Liver (tissue), 9 donors: Measurements from ENCODE around the gene CASP14. TPM values are rescaled to one million over a fixed set of nuclear protein-coding genes. Genes with fewer than 3 reads are reported as not detected.

Experiments used
- DNase-seq: peaks from one replicate; pipeline ENCODE4 v3.0.0-alpha.2; 2017; ENCODE audit warnings: low spot score
- H3K27ac ChIP-seq, 2 donors: one replicate each; pipeline ENCODE4 v1.7.0; 2013; ENCODE audit warnings: inconsistent platforms in 2 of 2, low read length in 2 of 2, control low read depth in 1 of 2, low read depth in 1 of 2, mild to moderate bottlenecking in 1 of 2
- H3K27me3 ChIP-seq, 4 donors: one replicate each; pipeline versions ENCODE4 v1.6.1 to v1.7.0; 2013; ENCODE audit warnings: low read length in 3 of 4, inconsistent platforms in 1 of 4, mild to moderate bottlenecking in 1 of 4, moderate library complexity in 1 of 4; ENCODE audit not compliant: control insufficient read depth in 4 of 4, insufficient read depth in 4 of 4
- H3K36me3 ChIP-seq, 4 donors: one replicate each; pipeline versions ENCODE4 v1.6.1 to v1.7.0; 2013; ENCODE audit warnings: low read length in 3 of 4, mild to moderate bottlenecking in 3 of 4, low read depth in 1 of 4, moderate library complexity in 1 of 4; ENCODE audit not compliant: control insufficient read depth in 4 of 4, insufficient read depth in 3 of 4
- H3K4me1 ChIP-seq, 4 donors: one replicate each; pipeline versions ENCODE4 v1.6.1 to v1.7.0; 2013; ENCODE audit warnings: low read length in 3 of 4, mild to moderate bottlenecking in 3 of 4, moderate library complexity in 1 of 4; ENCODE audit not compliant: control insufficient read depth in 4 of 4, insufficient read depth in 4 of 4
- H3K4me3 ChIP-seq, 3 donors: one replicate each; pipeline versions ENCODE4 v1.6.1 to v1.7.0; 2013; ENCODE audit warnings: low read length in 3 of 3, control low read depth in 1 of 3, low read depth in 1 of 3, mild to moderate bottlenecking in 1 of 3
- H3K9ac ChIP-seq, 2 donors: one replicate each; pipeline ENCODE4 v1.7.0; 2013; ENCODE audit warnings: low read length in 2 of 2, mild to moderate bottlenecking in 2 of 2, moderate library complexity in 2 of 2, control low read depth in 1 of 2, low read depth in 1 of 2
- H3K9me3 ChIP-seq, 4 donors: one replicate each; pipeline versions ENCODE4 v1.6.1 to v1.7.0; 2013; ENCODE audit warnings: low read length in 3 of 4; ENCODE audit not compliant: control insufficient read depth in 4 of 4
- ATF3 ChIP-seq: IDR thresholded peaks from 2 replicates; pipeline ENCODE4 v1.6.1; 2016; ENCODE audit warnings: antibody characterized with exemption
- CTCF ChIP-seq: fragments of 150-350 bp; IDR thresholded peaks from 2 replicates; pipeline ENCODE4 v1.5.1; 2017; ENCODE audit warnings: improper control_type of control experiment, low read depth, low read length; ENCODE audit not compliant: missing input control
- EGR1 ChIP-seq, 2 donors: IDR thresholded peaks; 2 replicates each; pipeline ENCODE4 v1.6.1; 2016 to 2018; ENCODE audit warnings: antibody characterized with exemption in 2 of 2, low read depth in 2 of 2
- FOXA1 ChIP-seq: IDR thresholded peaks from 2 replicates; pipeline ENCODE4 v1.6.1; 2016; ENCODE audit warnings: antibody characterized with exemption
- FOXA2 ChIP-seq: IDR thresholded peaks from 2 replicates; pipeline ENCODE4 v1.6.1; 2016; ENCODE audit warnings: antibody characterized with exemption
- GABPA ChIP-seq, 2 donors: IDR thresholded peaks in 1 of 2; conservative IDR thresholded peaks in 1 of 2; 2 replicates each; pipeline ENCODE4 v1.6.1; 2016; ENCODE audit warnings: antibody characterized with exemption in 2 of 2, mild to moderate bottlenecking in 1 of 2, moderate library complexity in 1 of 2
- HNF4G ChIP-seq: IDR thresholded peaks from 2 replicates; pipeline ENCODE4 v1.6.1; 2016; ENCODE audit warnings: antibody characterized with exemption
- JUND ChIP-seq, 2 donors: IDR thresholded peaks; 2 replicates each; pipeline ENCODE4 v1.6.1; 2016; ENCODE audit warnings: antibody characterized with exemption in 2 of 2
- RAD21 ChIP-seq, 2 donors: IDR thresholded peaks; 2 replicates each; pipeline ENCODE4 v1.6.1; 2016; ENCODE audit warnings: antibody characterized with exemption in 2 of 2, mild to moderate bottlenecking in 2 of 2
- REST ChIP-seq: IDR thresholded peaks from 2 replicates; pipeline ENCODE4 v1.6.1; 2016; ENCODE audit warnings: antibody characterized with exemption, mild to moderate bottlenecking
- RXRA ChIP-seq, 2 donors: IDR thresholded peaks; 2 replicates each; pipeline ENCODE4 v1.6.1; 2017 to 2018; ENCODE audit warnings: antibody characterized with exemption in 2 of 2, mild to moderate bottlenecking in 1 of 2
- SP1 ChIP-seq: IDR thresholded peaks from 2 replicates; pipeline ENCODE4 v1.6.1; 2018; ENCODE audit warnings: antibody characterized with exemption, mild to moderate bottlenecking
- TAF1 ChIP-seq: conservative IDR thresholded peaks from 2 replicates; pipeline ENCODE4 v1.6.1; 2016; ENCODE audit warnings: antibody characterized with exemption, mild to moderate bottlenecking
- YY1 ChIP-seq: IDR thresholded peaks from 2 replicates; pipeline ENCODE4 v1.6.1; 2016; ENCODE audit warnings: antibody characterized with exemption, mild to moderate bottlenecking
- ZBTB33 ChIP-seq: IDR thresholded peaks from 2 replicates; pipeline ENCODE4 v1.6.1; 2016; ENCODE audit warnings: antibody characterized with exemption
- WGBS: extraction: QIAGEN DNeasy Blood & Tissue Kit; methylation state at CpG from one replicate; pipeline ENCODE4 v1.1.7; 2013; 5-methylcytosine and 5-hydroxymethylcytosine counted together
- polyA plus RNA-seq, 2 donors: library from polyadenylated mRNA; stranded (reverse) in 1 of 2; unstranded in 1 of 2; fragments of 200-250 nt in 1 of 2; fragments of >200 nt in 1 of 2; fragmentation: Nextera tagmentation in 1 of 2; extraction: Ambion mirVana in 1 of 2; gene quantifications; one replicate each; pipeline versions ENCODE4 v1.2.1 to v1.2.3, GENCODE V29; 2013 to 2015
- total RNA-seq, 2 donors: library from RNA; depleted of rRNA; stranded (reverse); fragments of >200 nt; gene quantifications; one replicate each; pipeline ENCODE4 v1.2.3, GENCODE V29; 2014
- donor health status: healthy.
- donor health status: healthy.
- donor health status: healthy.
- donor health status: healthy.
- donor health status: healthy.

Gene CASP14
- total and polyA plus RNA-seq, 4 donors: not detected

GRCh38 chr19:15091918-15092753 is 42.9 kb downstream of the CASP14 start:
- H3K9me3 ChIP-seq: no peaks in the 10 kb centered on the region
- H3K27me3 ChIP-seq: peaks cover 0 to 6% (median 0%) of the 10 kb centered on the region in 4 donors
- peaks cover 0 to 6% (median 1%) of the 10 kb centered on the region in 4 donors for H3K4me1 ChIP-seq
- TF ChIP-seq GABPA (IDR thresholded peaks at IDR 0.05 in 1 of 2, conservative IDR thresholded peaks at IDR 0.05 in 1 of 2) (no peak), ZBTB33 (no peak), RAD21 (IDR thresholded peaks at IDR 0.05) (peak; percentile 77 to 78), RXRA (IDR thresholded peaks at IDR 0.05) (no peak), HNF4G (no peak), SP1 (no peak), ATF3 (no peak), TAF1 (no peak), YY1 (no peak), REST (no peak), CTCF (peak; percentile 67), FOXA2 (no peak), EGR1 (IDR thresholded peaks at IDR 0.05; ENCODE audit: low read depth in 2 of 2) (no peak), FOXA1 (no peak), JUND (IDR thresholded peaks at IDR 0.05) (no peak)
- H3K36me3 ChIP-seq: no peaks in the 10 kb centered on the region
- H3K4me3 ChIP-seq: no peak overlapping the region
- H3K9ac ChIP-seq: no peak overlapping the region
- no peak overlapping the region for H3K27ac ChIP-seq
- DNase-seq: no peak
- WGBS: 16% methylated on average over 13 of the region's 13 CpGs
